Gastroesophageal sphincter (tissue), 4 donors: ENCODE measurements around the gene RAB3B. TPM values are rescaled to one million over a fixed set of nuclear protein-coding genes. Genes with fewer than 3 reads are reported as not detected.

ENCODE experiments used
- ATAC-seq: fragments of 150-250 bp; one replicate; pipeline ENCODE4 v1.9.1; 2016; ENCODE audit warnings: mild to moderate bottlenecking, moderate library complexity
- H3K27ac ChIP-seq, 4 donors: fragments of 200-600 bp; sonication (generic) in 3 of 4; 1 replicate in 3 of 4; 2 replicates in 1 of 4; pipeline ENCODE4 v1.5.1; 2016 to 2019
- H3K27me3 ChIP-seq: fragments of 200-600 bp; sonication (generic); one replicate; pipeline ENCODE4 v1.5.1; 2019
- H3K36me3 ChIP-seq, 2 donors: fragments of 200-600 bp; sonication (generic); one replicate each; pipeline ENCODE4 v1.5.1; 2019; ENCODE audit warnings: control low read depth in 1 of 2
- H3K4me1 ChIP-seq, 3 donors: fragments of 200-600 bp; sonication (generic); 1 replicate in 2 of 3; 2 replicates in 1 of 3; pipeline ENCODE4 v1.5.1; 2016 to 2019; ENCODE audit warnings: control low read depth in 2 of 3
- H3K4me3 ChIP-seq, 2 donors: fragments of 200-600 bp; sonication (generic); one replicate each; pipeline ENCODE4 v1.5.1; 2019; ENCODE audit warnings: mild to moderate bottlenecking in 1 of 2, moderate library complexity in 1 of 2
- H3K9me3 ChIP-seq, 3 donors: fragments of 200-600 bp; sonication (generic); one replicate each; pipeline ENCODE4 v1.5.1; 2017 to 2019; ENCODE audit warnings: control low read depth in 2 of 3
- CTCF ChIP-seq, 4 experiments: fragments of 200-600 bp in 2 of 4; fragments of 450-650 bp in 2 of 4; sonication (generic) in 1 of 4; IDR thresholded peaks; one replicate each; pipeline ENCODE4 v1.5.1; 2017 to 2019; ENCODE audit warnings: antibody characterized with exemption in 4 of 4, mild to moderate bottlenecking in 2 of 4, moderate library complexity in 2 of 4
- EP300 ChIP-seq: sonication (generic); formaldehyde crosslinking; IDR thresholded peaks from one replicate; pipeline ENCODE4 v1.6.1; 2017; ENCODE audit warnings: antibody characterized with exemption, mild to moderate bottlenecking
- POLR2A ChIP-seq, 2 donors: fragments of 450-650 bp; IDR thresholded peaks; one replicate each; pipeline ENCODE4 v1.6.1; 2017; ENCODE audit warnings: antibody characterized with exemption in 2 of 2, mild to moderate bottlenecking in 2 of 2, moderate library complexity in 1 of 2
- POLR2AphosphoS5 ChIP-seq: sonication (generic); formaldehyde crosslinking; IDR thresholded peaks from one replicate; pipeline ENCODE4 v1.6.1; 2017; ENCODE audit warnings: antibody characterized with exemption
- WGBS, 2 donors: methylation state at CpG; one replicate each; pipeline ENCODE4 v1.1.5; 2018; ENCODE audit warnings: low coverage in 1 of 2; 5-methylcytosine and 5-hydroxymethylcytosine counted together
- total RNA-seq, 4 donors: library from RNA; depleted of rRNA; stranded (reverse); fragments of >200 nt; gene quantifications; one replicate each; pipeline ENCODE4 v1.1.0, GENCODE V29; 2016

The RAB3B gene
- total RNA-seq, 4 donors from 2014 or later, result under 0.01 to 0.81 (median 0.34) TPM

DNA sequence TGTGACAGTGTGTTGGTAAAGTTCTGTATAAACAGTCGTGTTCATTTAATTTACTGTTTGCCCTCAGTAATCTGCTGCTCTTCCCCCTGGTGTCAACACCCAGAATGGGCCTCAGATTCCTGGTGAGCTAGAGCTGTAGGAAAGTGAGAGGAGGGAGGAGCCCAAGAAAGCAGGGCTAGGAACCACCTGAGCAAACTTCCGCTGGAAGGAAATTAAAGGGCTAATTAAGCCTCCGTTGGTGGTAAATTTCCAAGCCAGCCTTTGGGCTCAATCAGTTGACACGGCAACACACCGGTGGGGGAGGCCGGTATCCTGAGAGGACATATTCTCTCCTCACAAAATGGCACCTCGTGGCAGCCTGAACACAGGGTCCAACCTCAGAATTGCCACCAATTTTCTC lies 32.9 kb downstream of the RAB3B start:
- TF ChIP-seq CTCF (IDR thresholded peaks at IDR 0.05), result no peak
- no peak for TF ChIP-seq EP300
- TF ChIP-seq POLR2A (IDR thresholded peaks at IDR 0.05), result no peak
- no peak for TF ChIP-seq POLR2AphosphoS5
- no peak for ATAC-seq
- no peak overlapping the region for H3K27ac ChIP-seq
- no peaks in the 10 kb centered on the region for H3K4me1 ChIP-seq
- 47 to 57% methylated on average over 5 to 6 of the region's 7 CpGs for WGBS, 2 donors
- H3K4me3 ChIP-seq, result no peak overlapping the region
- H3K27me3 ChIP-seq, result peaks cover 29% of the 10 kb centered on the region
- H3K36me3 ChIP-seq, result no peaks in the 10 kb centered on the region
- no peaks in the 10 kb centered on the region for H3K9me3 ChIP-seq

DNA sequence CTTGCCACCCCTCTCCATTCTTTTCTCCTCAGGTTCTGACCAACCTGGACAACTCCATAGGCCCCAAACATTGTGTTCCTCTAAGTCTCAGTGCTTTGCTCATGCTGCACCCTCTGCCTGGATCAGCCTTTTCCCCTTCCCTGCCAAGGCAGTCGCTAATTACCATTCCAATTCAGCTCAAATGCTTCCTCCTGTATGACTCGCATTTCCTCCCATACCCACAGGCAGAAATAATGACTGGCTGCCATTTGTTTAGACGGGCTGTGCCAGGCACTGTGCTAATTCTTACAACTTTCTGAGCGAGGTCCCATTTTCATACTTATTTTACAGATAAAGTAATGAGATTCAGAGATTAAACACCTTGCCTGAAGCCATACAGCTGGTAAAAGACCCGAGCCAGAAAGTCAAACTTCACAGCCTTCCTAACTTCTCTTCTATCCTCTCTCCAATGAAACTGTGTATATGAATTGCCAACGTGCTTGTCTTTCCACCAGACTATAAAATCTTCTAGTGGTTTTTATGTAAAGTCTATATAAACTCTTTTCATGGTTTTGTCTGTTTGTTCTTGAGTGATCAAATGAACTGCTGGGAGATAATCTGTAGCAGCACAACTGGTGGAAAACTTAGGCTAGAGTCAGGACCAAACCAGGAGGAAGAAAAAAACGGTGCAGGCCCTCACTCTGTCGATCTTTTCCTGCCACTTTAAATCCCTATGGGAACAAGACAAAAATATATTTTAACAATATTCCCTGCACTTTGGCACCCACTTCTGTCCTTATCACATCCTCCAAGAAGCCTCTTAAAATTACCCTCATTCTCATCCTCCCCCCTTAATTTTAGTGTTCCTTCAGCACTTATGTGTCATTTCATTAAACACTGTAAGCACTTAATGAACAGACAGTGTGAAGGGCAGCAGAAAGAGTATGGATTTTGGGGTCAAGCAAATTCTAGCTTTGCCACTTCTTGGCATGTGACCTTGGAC lies 33.7 kb downstream of the RAB3B start:
- no peaks in the 10 kb centered on the region for H3K36me3 ChIP-seq
- H3K27me3 ChIP-seq, result peaks cover 21% of the 10 kb centered on the region
- ATAC-seq, result no peak
- no peak for TF ChIP-seq POLR2A (IDR thresholded peaks at IDR 0.05)
- no peaks in the 10 kb centered on the region for H3K4me1 ChIP-seq
- no peak overlapping the region for H3K4me3 ChIP-seq
- H3K9me3 ChIP-seq, result no peaks in the 10 kb centered on the region
- 33 to 35% methylated on average over 7 to 8 of the region's 8 CpGs for WGBS, 2 donors
- no peak overlapping the region for H3K27ac ChIP-seq

DNA sequence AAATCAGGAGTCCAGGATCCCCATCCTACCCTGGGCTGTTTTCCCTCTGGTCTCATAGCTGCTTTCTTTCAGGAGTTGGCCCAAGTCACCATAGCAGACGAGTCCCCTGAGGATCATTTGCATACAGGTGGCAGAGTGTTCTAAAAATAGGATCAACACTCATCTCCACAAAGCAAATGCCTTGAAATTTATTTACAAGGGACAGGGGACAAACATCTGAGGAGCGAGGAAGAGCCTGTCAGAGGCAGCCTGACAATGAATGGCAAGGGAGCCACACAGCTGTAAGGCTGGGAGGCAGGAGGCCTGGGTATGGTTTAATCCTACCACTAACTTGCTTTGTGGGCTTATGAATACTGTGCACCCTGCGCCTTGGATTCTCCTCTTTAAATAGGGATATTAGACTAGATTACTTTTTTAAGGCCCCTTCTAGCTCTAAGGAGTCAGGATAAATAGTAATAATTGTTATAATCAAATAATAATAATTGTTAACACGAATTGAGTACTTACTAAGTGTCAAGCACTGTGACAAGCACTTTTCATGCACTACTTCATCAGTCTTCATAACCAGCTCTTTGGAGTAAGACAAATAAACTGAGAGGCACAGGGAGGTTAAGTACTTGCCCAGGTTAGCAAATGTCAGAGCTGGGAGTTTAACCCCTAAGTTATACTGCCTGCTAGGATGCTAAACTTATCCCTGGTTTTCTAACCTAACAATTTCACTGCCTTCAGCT lies 34.5 kb downstream of the RAB3B start:
- Histone ChIP-seq H3K36me3 (no peaks in the 10 kb centered on the region), H3K27ac (no peak overlapping the region), H3K9me3 (no peaks in the 10 kb centered on the region), H3K27me3 (peaks cover 13% of the 10 kb centered on the region), H3K4me3 (no peak overlapping the region), H3K4me1 (no peaks in the 10 kb centered on the region)
- 75 to 83% methylated on average over 3 of the region's 4 CpGs for WGBS, 2 donors
- TF ChIP-seq POLR2AphosphoS5, result no peak
- TF ChIP-seq POLR2A (IDR thresholded peaks at IDR 0.05), result no peak
- no peak for TF ChIP-seq EP300
- ATAC-seq, result no peak

DNA sequence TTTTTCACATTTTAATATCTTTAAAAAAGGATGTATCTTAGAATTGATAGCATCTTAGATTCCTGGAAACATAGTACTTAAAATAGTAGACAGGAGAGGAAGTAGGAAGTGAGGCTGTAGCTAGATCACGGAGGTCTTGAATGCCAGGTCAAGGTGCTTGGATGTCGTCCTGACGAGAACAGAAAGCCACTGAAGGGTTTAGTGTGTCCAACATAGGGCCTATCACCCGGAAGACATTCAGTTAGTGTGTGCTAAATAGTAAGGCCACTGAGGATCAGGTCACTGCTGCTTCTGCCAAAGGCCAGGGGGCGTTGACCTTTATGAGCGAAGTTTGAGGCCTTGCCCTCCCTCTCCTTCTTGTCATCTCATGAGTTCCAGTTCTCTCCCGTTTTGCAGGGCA lies 35.7 kb downstream of the RAB3B start:
- TF ChIP-seq CTCF (IDR thresholded peaks at IDR 0.05), result no peak
- TF ChIP-seq POLR2AphosphoS5, result no peak
- TF ChIP-seq EP300, result no peak
- no peak for TF ChIP-seq POLR2A (IDR thresholded peaks at IDR 0.05)
- H3K36me3 ChIP-seq, result no peaks in the 10 kb centered on the region
- no peaks in the 10 kb centered on the region for H3K4me1 ChIP-seq
- WGBS, 2 donors, result 87 to 89% methylated on average over 4 to 7 of the region's 7 CpGs
- ATAC-seq, result no peak
- H3K27me3 ChIP-seq, result peaks cover 4% of the 10 kb centered on the region
- no peaks in the 10 kb centered on the region for H3K9me3 ChIP-seq
- no peak overlapping the region for H3K27ac ChIP-seq
- H3K4me3 ChIP-seq, result no peak overlapping the region

DNA sequence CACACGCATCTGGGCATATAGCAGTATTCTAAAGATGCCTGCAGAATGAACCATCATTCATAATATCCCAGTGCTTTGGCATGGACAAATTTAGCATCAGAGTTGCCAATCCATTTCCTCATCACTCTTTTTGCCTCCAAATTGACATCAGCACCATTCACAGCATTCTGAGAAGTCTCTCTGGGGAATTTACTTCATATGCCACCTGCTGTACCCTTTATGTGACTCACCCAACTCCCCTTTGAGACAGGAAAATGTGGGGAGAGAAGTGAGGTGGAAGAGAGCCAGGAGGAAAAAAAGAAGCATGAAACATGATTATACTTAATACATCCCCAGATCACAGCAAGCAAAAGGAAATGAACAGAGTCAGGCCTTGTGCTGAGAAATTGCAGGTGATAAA lies 37.4 kb downstream of the RAB3B start:
- TF ChIP-seq CTCF (IDR thresholded peaks at IDR 0.05) (no peak), POLR2AphosphoS5 (no peak), POLR2A (IDR thresholded peaks at IDR 0.05) (no peak), EP300 (no peak)
- no peak for ATAC-seq
- peaks cover 11% of the 10 kb centered on the region for H3K27me3 ChIP-seq
- no peak overlapping the region for H3K27ac ChIP-seq
- H3K36me3 ChIP-seq, result no peaks in the 10 kb centered on the region
- no peaks in the 10 kb centered on the region for H3K4me1 ChIP-seq
- 79 to 100% methylated on average over 1 of the region's 1 CpG for WGBS, 2 donors
- H3K9me3 ChIP-seq, result no peaks in the 10 kb centered on the region
- H3K4me3 ChIP-seq, result no peak overlapping the region
